Fibroblast of gingiva (primary cell): ENCODE data around the gene SPRED2.

Source experiments
- DNase-seq: peaks from one replicate; pipeline ENCODE4 v3.0.0-alpha.2; 2011; ENCODE audit warnings: low read depth

The SPRED2 gene

GRCh38 chr2:65438137-65438899 lies 5.9 kb upstream of the SPRED2 start:
- no peak for DNase-seq

GRCh38 chr2:65437392-65438135 lies 5.2 kb upstream of the SPRED2 start:
- DNase-seq: no peak

- no peak for DNase-seq
Measured at GRCh38 chr2:65436824-65437221, 4.4 kb upstream of the SPRED2 start.

DNA sequence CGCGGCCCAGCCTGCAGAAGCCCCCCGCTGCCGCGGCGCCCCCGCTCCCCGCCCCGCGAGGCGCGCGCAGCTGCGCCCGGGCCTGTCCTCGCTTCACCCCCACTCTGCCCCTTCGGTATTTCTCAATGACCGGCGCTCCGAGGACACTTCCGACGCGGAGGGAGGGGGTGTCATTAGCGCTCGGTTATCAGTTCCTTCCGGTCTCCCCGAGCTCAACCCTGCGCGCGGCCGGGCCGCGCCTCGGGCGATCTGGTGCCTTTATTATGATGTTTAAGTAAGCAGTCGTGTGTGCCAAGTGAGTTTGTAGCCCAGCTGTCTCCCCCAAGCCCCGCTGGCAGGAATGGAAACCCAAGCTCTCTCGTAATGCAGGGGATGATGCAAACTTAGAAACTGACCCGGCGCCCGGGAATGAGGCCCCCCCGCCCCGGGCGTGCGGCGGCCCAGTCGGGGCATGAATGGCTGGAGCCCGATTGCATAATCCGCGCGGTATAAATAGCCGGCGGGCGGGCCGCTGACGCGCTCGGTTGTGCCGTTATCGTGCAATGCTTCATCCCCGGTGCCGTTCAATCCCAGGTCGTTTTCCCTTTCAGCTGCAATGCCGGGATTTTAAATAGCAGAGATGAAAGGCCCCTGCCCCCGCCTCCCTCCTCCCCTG lies 3.9 kb upstream of the SPRED2 start:
- DNase-seq: peak; percentile 99

DNA sequence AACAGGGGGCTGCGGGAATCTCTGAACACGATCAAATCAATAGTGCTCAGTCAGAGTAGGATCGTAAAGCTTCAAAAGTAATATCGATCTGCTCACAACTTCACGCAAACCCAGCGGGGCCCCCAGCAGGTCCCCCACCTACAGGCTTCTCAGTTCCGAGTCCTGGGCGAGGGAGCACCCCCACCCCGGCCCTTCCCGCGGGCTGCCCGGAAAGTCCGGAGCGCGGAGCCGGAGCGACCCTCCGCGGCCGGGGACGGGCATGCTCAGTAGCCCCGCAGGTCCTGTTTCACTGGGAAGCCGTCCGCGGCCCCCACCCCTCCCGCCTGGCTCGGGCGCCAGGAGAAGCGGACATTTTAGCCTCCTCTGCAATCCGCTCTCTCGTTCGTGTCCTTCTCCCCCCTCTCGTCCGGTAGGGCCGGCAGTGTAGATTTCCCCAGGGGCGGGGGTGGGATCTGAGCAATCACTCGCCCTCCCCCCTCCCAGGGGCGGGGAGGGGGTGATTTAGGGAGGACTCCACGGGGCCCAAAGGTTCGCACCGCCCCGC lies 3.3 kb upstream of the SPRED2 start:
- peak; percentile 91 for DNase-seq

GRCh38 chr2:65434592-65435241 lies 2.3 kb upstream of the SPRED2 start:
- no peak for DNase-seq

DNA sequence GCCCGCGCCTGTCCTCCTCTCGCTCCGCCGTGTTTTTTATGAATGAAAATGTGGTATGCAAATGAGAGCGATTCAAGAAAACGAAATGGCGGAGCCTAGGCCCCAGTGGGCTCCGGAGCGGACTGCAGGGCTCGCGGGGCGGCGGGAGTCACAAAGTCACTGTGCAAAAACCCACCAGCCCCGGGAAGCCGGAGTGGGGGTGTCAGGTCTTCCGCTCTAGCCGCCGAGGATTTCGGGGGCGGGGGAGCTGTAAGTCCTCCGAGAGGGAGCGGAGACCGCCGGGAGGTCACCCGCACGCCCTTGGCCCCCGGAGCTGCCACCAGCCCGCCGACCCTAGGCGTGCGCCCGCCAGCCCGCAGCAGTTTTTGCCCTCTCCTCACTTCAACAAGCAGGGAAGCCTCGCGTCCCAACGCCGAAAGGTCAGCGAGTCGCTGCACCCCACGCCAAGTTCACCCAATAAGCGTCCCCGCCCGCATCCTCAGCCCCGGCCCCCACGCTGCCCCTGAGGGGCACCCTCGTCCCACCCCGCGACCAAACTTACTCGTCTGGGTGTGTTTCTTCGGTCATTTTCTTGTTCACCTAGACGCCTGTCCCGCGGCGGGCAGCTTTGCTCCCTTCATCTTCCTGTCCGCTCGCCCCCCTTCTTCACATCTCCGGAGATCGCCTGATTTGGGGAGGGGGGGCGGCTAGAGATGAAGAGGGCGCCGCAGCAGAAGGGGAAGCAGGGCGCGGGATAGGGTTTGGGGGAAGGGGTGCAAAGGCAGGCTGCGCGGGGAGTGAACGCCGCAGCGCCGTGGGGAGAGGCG lies 775 bp downstream of the SPRED2 start:
- peak; percentile 22 for DNase-seq

DNA sequence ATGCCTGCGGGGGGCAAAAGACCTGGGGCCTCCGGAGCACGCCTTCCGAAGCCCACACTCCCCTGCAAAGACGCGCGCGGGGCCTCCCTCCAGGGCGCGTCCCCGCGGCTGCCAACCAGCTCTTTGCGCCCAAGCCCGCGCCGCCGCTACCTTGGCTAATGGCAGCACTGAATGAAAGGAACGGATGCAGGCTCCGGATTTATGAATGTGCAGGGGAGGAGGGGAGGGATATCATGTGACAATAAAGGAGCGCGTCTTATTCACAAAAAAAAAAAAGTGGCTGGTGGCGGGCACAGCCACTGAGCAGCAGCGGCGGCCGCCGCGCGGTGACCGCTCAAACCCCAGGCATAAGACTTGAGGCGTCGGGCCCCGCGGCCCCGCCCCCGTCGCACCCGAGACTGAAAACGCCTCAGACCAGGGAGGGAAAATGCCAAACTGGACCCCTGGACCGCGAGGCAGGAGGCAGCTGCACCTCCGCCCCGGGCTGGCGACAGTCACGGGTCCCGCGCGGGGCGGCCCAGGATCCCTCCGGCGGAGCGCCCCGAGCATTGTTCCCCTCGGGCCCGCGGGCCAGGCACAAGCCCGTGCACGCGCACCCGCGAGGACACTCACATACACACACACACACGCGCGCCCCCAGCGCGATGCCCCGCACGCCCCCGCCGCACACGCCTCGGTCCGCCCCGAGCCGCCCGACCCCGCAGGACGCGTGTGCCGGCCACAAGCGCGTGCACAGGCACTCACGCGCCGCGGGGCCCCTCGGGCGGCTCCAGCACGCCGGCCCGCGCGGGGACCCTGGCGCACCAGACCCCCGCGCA lies 1.6 kb downstream of the SPRED2 start:
- peak; percentile 46 for DNase-seq

GRCh38 chr2:65429786-65430602 lies 2.4 kb downstream of the SPRED2 start:
- DNase-seq: no peak

- no peak for DNase-seq
Measured at GRCh38 chr2:65427532-65427931, 4.9 kb downstream of the SPRED2 start.

GRCh38 chr2:65425276-65425675 lies 7.1 kb downstream of the SPRED2 start:
- DNase-seq: no peak

DNA sequence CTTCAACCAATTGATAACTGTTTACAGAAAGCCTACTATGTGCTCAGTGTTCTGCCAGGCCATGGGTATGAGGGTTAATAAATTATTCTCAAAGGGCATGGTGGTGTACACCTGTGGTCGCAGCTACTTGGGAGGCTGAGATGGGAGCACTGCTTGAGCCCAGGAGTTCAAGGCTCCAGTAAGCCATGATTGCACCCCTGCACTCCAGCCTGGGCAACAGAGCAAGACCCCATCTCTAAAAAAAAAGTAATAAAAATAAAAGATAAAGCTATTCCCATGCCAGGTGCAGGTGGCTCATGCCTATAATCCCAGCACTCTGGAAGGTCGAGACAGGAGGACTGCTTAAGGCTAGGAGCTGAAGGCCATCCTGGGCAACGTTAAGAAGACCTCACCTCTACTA lies 8.0 kb downstream of the SPRED2 start:
- no peak for DNase-seq

- DNase-seq: no peak
Measured at GRCh38 chr2:65421432-65421748, 11.0 kb downstream of the SPRED2 start.

DNA sequence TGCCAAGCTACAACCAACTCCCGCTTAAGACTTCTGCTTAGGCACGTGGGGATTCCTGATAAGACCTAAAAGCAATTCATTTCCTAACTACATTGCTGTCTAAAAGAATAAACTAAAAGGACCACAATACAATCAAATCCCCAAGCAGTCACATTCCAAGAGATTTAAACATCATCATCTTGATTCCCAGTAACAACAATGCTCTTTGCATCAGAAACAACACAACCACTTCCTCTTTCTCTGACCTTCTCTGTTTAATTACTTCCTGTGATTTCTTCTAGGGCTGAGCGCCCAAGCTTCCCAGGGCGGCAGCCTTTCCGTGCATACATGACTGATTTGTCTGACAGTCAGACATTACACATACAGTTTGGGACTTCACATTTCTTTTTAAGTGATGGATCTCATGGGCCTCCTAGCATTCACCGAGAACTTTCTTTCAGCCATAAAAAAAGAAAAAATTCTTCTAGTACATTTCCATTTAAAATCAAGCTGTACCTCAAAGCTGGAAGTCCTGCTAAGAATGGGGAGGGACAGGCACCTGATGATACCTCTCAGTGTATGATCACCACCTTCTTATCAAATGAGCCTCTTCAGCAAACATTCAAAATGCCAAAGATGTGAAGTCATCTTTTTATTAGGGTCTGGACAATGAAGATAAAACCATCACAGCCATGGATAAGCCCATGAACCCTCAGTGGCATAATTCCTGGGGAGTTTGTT lies 11.5 kb downstream of the SPRED2 start:
- DNase-seq: no peak

DNA sequence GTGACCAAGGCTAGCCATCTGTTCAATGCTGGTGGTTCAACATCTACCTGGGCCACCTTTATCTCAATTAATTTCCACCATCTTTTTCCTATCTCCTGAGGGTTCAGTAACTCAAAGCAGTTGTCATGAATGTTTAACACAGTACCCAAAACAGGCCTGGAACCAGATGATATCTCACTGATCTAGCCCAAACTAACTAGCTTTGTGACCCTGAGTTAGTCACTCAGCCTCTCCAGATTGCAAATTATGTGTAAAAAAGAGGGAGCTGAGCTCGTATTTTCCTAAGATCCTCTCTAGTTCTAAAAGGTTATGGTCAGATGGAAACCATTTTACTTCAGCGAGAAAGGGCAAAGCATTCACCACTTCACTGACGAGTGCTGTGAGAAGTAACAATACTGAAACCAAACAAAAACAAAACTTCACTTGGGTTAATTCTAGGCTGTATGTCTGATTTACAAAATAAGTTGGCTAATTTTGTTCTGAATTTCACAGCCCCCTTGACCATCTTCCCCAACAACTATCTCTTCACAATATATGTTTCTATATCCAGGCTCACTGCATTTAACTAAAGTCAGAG lies 14.8 kb downstream of the SPRED2 start:
- no peak for DNase-seq

- no peak for DNase-seq
Measured at GRCh38 chr2:65416945-65417344, 15.5 kb downstream of the SPRED2 start.

GRCh38 chr2:65416321-65416720 lies 16.1 kb downstream of the SPRED2 start:
- no peak for DNase-seq

DNA sequence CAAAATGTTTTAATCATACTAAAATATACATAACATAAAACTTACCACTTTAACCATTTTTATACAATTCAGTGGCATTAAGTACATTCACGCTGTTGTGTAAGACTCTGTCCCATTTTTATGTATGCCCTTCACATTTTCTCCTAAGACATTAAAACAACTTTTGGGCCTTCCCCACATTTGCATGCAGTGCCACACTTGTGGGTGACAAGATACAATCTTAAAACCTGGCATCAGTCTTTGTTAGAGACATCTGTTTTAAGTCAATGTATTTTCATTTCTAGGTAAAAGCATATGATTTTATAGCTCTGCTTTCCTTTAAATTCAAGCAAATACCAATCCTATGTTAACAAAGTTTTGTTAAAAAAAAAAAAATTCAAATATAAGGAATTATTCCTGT lies 17.3 kb downstream of the SPRED2 start:
- no peak for DNase-seq

DNA sequence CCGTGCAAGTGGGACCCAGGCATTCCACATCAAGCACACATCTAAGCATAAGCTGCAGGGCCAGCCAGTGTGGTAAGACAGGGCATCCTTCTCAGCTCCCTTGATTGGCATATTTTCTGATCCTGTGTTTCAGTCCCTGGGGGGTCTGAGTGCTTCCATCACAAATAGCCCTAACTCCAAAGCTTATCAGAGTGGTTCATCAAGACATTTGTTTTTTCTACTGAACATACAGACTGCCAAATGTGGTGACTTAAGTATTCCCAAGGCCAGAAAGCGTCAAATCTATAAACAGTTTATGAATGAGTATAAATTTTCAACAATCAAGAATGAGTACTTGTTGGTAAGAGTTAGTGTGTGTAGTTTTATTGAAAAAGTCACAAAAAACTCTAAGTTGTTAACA lies 18.8 kb downstream of the SPRED2 start:
- DNase-seq: no peak
